Liver (tissue), 9 donors: Measurements from ENCODE around the gene COL24A1. TPM values are rescaled to one million over a fixed set of nuclear protein-coding genes. Genes with fewer than 3 reads are reported as not detected.

Source experiments
- DNase-seq: peaks from one replicate; pipeline ENCODE4 v3.0.0-alpha.2; 2017; ENCODE audit warnings: low spot score
- H3K27ac ChIP-seq, 2 donors: one replicate each; pipeline ENCODE4 v1.7.0; 2013; ENCODE audit warnings: inconsistent platforms in 2 of 2, low read length in 2 of 2, control low read depth in 1 of 2, low read depth in 1 of 2, mild to moderate bottlenecking in 1 of 2
- H3K27me3 ChIP-seq, 4 donors: one replicate each; pipeline versions ENCODE4 v1.6.1 to v1.7.0; 2013; ENCODE audit warnings: low read length in 3 of 4, inconsistent platforms in 1 of 4, mild to moderate bottlenecking in 1 of 4, moderate library complexity in 1 of 4; ENCODE audit not compliant: control insufficient read depth in 4 of 4, insufficient read depth in 4 of 4
- H3K36me3 ChIP-seq, 4 donors: one replicate each; pipeline versions ENCODE4 v1.6.1 to v1.7.0; 2013; ENCODE audit warnings: low read length in 3 of 4, mild to moderate bottlenecking in 3 of 4, low read depth in 1 of 4, moderate library complexity in 1 of 4; ENCODE audit not compliant: control insufficient read depth in 4 of 4, insufficient read depth in 3 of 4
- H3K4me1 ChIP-seq, 4 donors: one replicate each; pipeline versions ENCODE4 v1.6.1 to v1.7.0; 2013; ENCODE audit warnings: low read length in 3 of 4, mild to moderate bottlenecking in 3 of 4, moderate library complexity in 1 of 4; ENCODE audit not compliant: control insufficient read depth in 4 of 4, insufficient read depth in 4 of 4
- H3K4me3 ChIP-seq, 3 donors: one replicate each; pipeline versions ENCODE4 v1.6.1 to v1.7.0; 2013; ENCODE audit warnings: low read length in 3 of 3, control low read depth in 1 of 3, low read depth in 1 of 3, mild to moderate bottlenecking in 1 of 3
- H3K9ac ChIP-seq, 2 donors: one replicate each; pipeline ENCODE4 v1.7.0; 2013; ENCODE audit warnings: low read length in 2 of 2, mild to moderate bottlenecking in 2 of 2, moderate library complexity in 2 of 2, control low read depth in 1 of 2, low read depth in 1 of 2
- H3K9me3 ChIP-seq, 4 donors: one replicate each; pipeline versions ENCODE4 v1.6.1 to v1.7.0; 2013; ENCODE audit warnings: low read length in 3 of 4; ENCODE audit not compliant: control insufficient read depth in 4 of 4
- EGR1 ChIP-seq, 2 donors: IDR thresholded peaks; 2 replicates each; pipeline ENCODE4 v1.6.1; 2016 to 2018; ENCODE audit warnings: antibody characterized with exemption in 2 of 2, low read depth in 2 of 2
- FOXA1 ChIP-seq: IDR thresholded peaks from 2 replicates; pipeline ENCODE4 v1.6.1; 2016; ENCODE audit warnings: antibody characterized with exemption
- FOXA2 ChIP-seq: IDR thresholded peaks from 2 replicates; pipeline ENCODE4 v1.6.1; 2016; ENCODE audit warnings: antibody characterized with exemption
- GABPA ChIP-seq, 2 donors: IDR thresholded peaks in 1 of 2; conservative IDR thresholded peaks in 1 of 2; 2 replicates each; pipeline ENCODE4 v1.6.1; 2016; ENCODE audit warnings: antibody characterized with exemption in 2 of 2, mild to moderate bottlenecking in 1 of 2, moderate library complexity in 1 of 2
- HNF4A ChIP-seq, 2 donors: conservative IDR thresholded peaks; 2 replicates each; pipeline ENCODE4 v1.6.1; 2016; ENCODE audit warnings: antibody characterized with exemption in 2 of 2, mild to moderate bottlenecking in 2 of 2
- HNF4G ChIP-seq: IDR thresholded peaks from 2 replicates; pipeline ENCODE4 v1.6.1; 2016; ENCODE audit warnings: antibody characterized with exemption
- JUND ChIP-seq, 2 donors: IDR thresholded peaks; 2 replicates each; pipeline ENCODE4 v1.6.1; 2016; ENCODE audit warnings: antibody characterized with exemption in 2 of 2
- NR2F2 ChIP-seq: IDR thresholded peaks from 2 replicates; pipeline ENCODE4 v1.6.1; 2016; ENCODE audit warnings: antibody characterized with exemption
- RAD21 ChIP-seq, 2 donors: IDR thresholded peaks; 2 replicates each; pipeline ENCODE4 v1.6.1; 2016; ENCODE audit warnings: antibody characterized with exemption in 2 of 2, mild to moderate bottlenecking in 2 of 2
- RXRA ChIP-seq, 2 donors: IDR thresholded peaks; 2 replicates each; pipeline ENCODE4 v1.6.1; 2017 to 2018; ENCODE audit warnings: antibody characterized with exemption in 2 of 2, mild to moderate bottlenecking in 1 of 2
- SP1 ChIP-seq: IDR thresholded peaks from 2 replicates; pipeline ENCODE4 v1.6.1; 2018; ENCODE audit warnings: antibody characterized with exemption, mild to moderate bottlenecking
- TAF1 ChIP-seq: conservative IDR thresholded peaks from 2 replicates; pipeline ENCODE4 v1.6.1; 2016; ENCODE audit warnings: antibody characterized with exemption, mild to moderate bottlenecking
- YY1 ChIP-seq: IDR thresholded peaks from 2 replicates; pipeline ENCODE4 v1.6.1; 2016; ENCODE audit warnings: antibody characterized with exemption, mild to moderate bottlenecking
- WGBS: extraction: QIAGEN DNeasy Blood & Tissue Kit; methylation state at CpG from one replicate; pipeline ENCODE4 v1.1.7; 2013; 5-methylcytosine and 5-hydroxymethylcytosine counted together
- polyA plus RNA-seq, 2 donors: library from polyadenylated mRNA; stranded (reverse) in 1 of 2; unstranded in 1 of 2; fragments of 200-250 nt in 1 of 2; fragments of >200 nt in 1 of 2; fragmentation: Nextera tagmentation in 1 of 2; extraction: Ambion mirVana in 1 of 2; gene quantifications; one replicate each; pipeline versions ENCODE4 v1.2.1 to v1.2.3, GENCODE V29; 2013 to 2015
- total RNA-seq, 2 donors: library from RNA; depleted of rRNA; stranded (reverse); fragments of >200 nt; gene quantifications; one replicate each; pipeline ENCODE4 v1.2.3, GENCODE V29; 2014
- TF ChIP-seq, protein P1 (sequence below): IDR thresholded peaks from 2 replicates; pipeline ENCODE4 v1.6.1; 2016; ENCODE audit warnings: antibody characterized with exemption
- TF ChIP-seq, protein P2 (sequence below): IDR thresholded peaks from 2 replicates; pipeline ENCODE4 v1.6.1; 2016; ENCODE audit warnings: antibody characterized with exemption
- TF ChIP-seq, protein P3 (sequence below): IDR thresholded peaks from 2 replicates; pipeline ENCODE4 v1.6.1; 2016; ENCODE audit warnings: antibody characterized with exemption, mild to moderate bottlenecking
- TF ChIP-seq, protein P4 (sequence below): IDR thresholded peaks from 2 replicates; pipeline ENCODE4 v1.6.1; 2016; ENCODE audit warnings: antibody characterized with exemption
- TF ChIP-seq, protein P5 (sequence below): fragments of 150-350 bp; IDR thresholded peaks from 2 replicates; pipeline ENCODE4 v1.5.1; 2017; ENCODE audit warnings: improper control_type of control experiment, low read depth, low read length; ENCODE audit not compliant: missing input control
- donor health status: healthy.
- donor health status: healthy.
- donor health status: healthy.
- donor health status: healthy.
- donor health status: healthy.

COL24A1 gene
- total and polyA plus RNA-seq, 4 donors, result under 0.01 to 0.28 (median 0.01) TPM; not detected in 1

DNA sequence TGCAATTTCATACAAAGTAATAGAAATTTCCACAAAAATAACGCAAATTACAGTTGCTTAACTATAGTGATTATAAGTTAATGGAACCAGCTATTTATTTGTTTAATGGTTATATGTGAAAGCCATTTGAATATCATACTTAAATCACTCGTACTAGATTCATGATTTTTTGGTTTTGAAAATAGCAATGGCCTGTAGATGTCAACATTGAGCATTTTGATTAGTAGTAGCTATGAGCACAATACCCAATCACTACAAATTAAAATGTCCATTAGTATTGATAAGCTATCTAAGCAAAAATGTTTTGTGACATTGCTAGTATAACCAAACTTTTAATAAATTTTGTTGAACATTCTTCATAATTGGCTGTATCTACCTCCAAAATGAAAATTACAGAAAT lies 10.0 kb downstream of the COL24A1 start:
- H3K9me3 ChIP-seq, result no peaks in the 10 kb centered on the region
- no peak overlapping the region for H3K27ac ChIP-seq
- no peaks in the 10 kb centered on the region for H3K27me3 ChIP-seq
- no peaks in the 10 kb centered on the region for H3K36me3 ChIP-seq
- no peak overlapping the region for H3K9ac ChIP-seq
- no peak overlapping the region for H3K4me3 ChIP-seq
- no peaks in the 10 kb centered on the region for H3K4me1 ChIP-seq
- WGBS, result 68% methylated on average over 2 of the region's 2 CpGs
- TF ChIP-seq FOXA1, result no peak
- TF ChIP-seq, protein P1, sequence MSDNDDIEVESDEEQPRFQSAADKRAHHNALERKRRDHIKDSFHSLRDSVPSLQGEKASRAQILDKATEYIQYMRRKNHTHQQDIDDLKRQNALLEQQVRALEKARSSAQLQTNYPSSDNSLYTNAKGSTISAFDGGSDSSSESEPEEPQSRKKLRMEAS, result no peak
- no peak for TF ChIP-seq FOXA2
- TF ChIP-seq SP1, result no peak
- TF ChIP-seq YY1, result no peak
- DNase-seq, result no peak

DNA sequence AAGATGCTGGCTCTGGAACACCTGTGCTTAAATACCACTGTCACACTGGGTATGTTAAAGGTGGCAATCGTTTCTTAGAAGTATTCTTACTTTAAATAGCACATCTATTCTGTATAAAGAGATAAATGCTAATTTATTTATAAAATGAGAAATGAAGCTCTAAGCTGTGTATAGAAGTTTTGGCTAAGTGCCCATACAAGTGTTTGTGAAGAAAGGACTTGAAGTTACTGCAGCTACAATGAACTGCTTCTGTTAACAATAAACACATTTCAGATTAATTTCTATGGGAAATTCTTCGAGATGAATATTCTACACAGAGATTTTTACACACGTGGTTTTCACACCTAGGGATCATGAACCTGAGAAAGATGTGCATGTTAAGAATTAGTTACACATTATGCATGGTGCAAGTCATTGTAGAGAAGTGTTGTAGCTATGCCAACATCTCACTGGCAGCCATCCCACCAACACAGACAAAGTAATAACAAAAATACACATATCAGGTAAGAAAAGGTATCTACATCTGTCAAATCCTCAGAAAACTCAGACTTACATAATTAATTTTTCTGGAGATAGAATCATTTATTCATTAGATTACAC lies 16.2 kb downstream of the COL24A1 start:
- H3K9me3 ChIP-seq, result no peaks in the 10 kb centered on the region
- no peak for DNase-seq
- H3K27ac ChIP-seq, result no peak overlapping the region
- H3K27me3 ChIP-seq, result no peaks in the 10 kb centered on the region
- no peak overlapping the region for H3K9ac ChIP-seq
- TF ChIP-seq RAD21 (IDR thresholded peaks at IDR 0.05), result no peak
- TF ChIP-seq, protein P2, sequence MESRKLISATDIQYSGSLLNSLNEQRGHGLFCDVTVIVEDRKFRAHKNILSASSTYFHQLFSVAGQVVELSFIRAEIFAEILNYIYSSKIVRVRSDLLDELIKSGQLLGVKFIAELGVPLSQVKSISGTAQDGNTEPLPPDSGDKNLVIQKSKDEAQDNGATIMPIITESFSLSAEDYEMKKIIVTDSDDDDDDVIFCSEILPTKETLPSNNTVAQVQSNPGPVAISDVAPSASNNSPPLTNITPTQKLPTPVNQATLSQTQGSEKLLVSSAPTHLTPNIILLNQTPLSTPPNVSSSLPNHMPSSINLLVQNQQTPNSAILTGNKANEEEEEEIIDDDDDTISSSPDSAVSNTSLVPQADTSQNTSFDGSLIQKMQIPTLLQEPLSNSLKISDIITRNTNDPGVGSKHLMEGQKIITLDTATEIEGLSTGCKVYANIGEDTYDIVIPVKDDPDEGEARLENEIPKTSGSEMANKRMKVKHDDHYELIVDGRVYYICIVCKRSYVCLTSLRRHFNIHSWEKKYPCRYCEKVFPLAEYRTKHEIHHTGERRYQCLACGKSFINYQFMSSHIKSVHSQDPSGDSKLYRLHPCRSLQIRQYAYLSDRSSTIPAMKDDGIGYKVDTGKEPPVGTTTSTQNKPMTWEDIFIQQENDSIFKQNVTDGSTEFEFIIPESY, result no peak
- TF ChIP-seq HNF4G, result no peak
- no peak for TF ChIP-seq TAF1
- TF ChIP-seq, protein P3, sequence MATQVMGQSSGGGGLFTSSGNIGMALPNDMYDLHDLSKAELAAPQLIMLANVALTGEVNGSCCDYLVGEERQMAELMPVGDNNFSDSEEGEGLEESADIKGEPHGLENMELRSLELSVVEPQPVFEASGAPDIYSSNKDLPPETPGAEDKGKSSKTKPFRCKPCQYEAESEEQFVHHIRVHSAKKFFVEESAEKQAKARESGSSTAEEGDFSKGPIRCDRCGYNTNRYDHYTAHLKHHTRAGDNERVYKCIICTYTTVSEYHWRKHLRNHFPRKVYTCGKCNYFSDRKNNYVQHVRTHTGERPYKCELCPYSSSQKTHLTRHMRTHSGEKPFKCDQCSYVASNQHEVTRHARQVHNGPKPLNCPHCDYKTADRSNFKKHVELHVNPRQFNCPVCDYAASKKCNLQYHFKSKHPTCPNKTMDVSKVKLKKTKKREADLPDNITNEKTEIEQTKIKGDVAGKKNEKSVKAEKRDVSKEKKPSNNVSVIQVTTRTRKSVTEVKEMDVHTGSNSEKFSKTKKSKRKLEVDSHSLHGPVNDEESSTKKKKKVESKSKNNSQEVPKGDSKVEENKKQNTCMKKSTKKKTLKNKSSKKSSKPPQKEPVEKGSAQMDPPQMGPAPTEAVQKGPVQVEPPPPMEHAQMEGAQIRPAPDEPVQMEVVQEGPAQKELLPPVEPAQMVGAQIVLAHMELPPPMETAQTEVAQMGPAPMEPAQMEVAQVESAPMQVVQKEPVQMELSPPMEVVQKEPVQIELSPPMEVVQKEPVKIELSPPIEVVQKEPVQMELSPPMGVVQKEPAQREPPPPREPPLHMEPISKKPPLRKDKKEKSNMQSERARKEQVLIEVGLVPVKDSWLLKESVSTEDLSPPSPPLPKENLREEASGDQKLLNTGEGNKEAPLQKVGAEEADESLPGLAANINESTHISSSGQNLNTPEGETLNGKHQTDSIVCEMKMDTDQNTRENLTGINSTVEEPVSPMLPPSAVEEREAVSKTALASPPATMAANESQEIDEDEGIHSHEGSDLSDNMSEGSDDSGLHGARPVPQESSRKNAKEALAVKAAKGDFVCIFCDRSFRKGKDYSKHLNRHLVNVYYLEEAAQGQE, result no peak
- TF ChIP-seq RXRA (IDR thresholded peaks at IDR 0.05), result no peak
- no peak for TF ChIP-seq YY1
- TF ChIP-seq NR2F2, result no peak
- no peak for TF ChIP-seq JUND (IDR thresholded peaks at IDR 0.05)
- TF ChIP-seq FOXA1, result no peak
- TF ChIP-seq SP1, result no peak
- TF ChIP-seq GABPA (IDR thresholded peaks at IDR 0.05 in 1 of 2, conservative IDR thresholded peaks at IDR 0.05 in 1 of 2), result no peak
- TF ChIP-seq, protein P1, result no peak
- TF ChIP-seq, protein P4, sequence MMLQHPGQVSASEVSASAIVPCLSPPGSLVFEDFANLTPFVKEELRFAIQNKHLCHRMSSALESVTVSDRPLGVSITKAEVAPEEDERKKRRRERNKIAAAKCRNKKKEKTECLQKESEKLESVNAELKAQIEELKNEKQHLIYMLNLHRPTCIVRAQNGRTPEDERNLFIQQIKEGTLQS, result no peak
- TF ChIP-seq HNF4A (conservative IDR thresholded peaks at IDR 0.05), result no peak
- no peak for TF ChIP-seq EGR1 (IDR thresholded peaks at IDR 0.05; ENCODE audit: low read depth in 2 of 2)
- TF ChIP-seq FOXA2, result no peak
- TF ChIP-seq, protein P5, sequence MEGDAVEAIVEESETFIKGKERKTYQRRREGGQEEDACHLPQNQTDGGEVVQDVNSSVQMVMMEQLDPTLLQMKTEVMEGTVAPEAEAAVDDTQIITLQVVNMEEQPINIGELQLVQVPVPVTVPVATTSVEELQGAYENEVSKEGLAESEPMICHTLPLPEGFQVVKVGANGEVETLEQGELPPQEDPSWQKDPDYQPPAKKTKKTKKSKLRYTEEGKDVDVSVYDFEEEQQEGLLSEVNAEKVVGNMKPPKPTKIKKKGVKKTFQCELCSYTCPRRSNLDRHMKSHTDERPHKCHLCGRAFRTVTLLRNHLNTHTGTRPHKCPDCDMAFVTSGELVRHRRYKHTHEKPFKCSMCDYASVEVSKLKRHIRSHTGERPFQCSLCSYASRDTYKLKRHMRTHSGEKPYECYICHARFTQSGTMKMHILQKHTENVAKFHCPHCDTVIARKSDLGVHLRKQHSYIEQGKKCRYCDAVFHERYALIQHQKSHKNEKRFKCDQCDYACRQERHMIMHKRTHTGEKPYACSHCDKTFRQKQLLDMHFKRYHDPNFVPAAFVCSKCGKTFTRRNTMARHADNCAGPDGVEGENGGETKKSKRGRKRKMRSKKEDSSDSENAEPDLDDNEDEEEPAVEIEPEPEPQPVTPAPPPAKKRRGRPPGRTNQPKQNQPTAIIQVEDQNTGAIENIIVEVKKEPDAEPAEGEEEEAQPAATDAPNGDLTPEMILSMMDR, result no peak
- 51% methylated on average over 3 of the region's 3 CpGs for WGBS
- no peak overlapping the region for H3K4me3 ChIP-seq
- H3K4me1 ChIP-seq, result no peaks in the 10 kb centered on the region
- no peaks in the 10 kb centered on the region for H3K36me3 ChIP-seq
